ENCODE data around the gene TAPT1.

DNA sequence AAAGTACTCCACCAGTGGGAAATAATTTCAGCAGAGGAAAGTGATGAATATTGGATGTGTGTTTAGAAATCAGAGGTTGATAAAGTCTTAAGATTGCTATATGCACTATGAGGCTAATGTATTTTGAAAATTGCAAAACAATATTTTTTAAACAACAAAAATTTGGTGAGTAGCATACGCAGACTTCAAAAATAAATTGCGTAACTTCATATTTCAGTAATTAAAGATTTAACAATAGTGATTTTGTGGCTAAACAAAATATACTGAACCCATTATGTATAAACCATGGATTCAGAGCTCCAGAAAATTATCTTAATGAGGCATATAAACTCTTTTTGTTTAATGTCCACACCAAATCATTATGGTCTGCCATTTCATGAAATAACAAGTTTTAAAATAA lies 3.3 kb upstream of the TAPT1 start:
- TF ChIP-seq CTCF (IDR thresholded peaks at IDR 0.05) (no peak), EP300 (IDR thresholded peaks at IDR 0.05) (no peak)

Data from upper lobe of left lung (tissue), 4 donors.